Islet of Langerhans (tissue), 1 donor: ENCODE results near the gene KIF16B.
A peak's percentile ranks its signal among the peaks of the same experiment; 100 is the strongest.
"Not testable (repeated sequence)": the region's sequence is repeated elsewhere in the genome, so short reads cannot be mapped to it uniquely, and the experiment has no call there.

Experiments
- FAIRE-seq: peaks from one replicate; lab custom pipeline; 2011; peaks lifted over from hg19 to GRCh38; lab: Jason Lieb, UNC

Gene KIF16B

DNA sequence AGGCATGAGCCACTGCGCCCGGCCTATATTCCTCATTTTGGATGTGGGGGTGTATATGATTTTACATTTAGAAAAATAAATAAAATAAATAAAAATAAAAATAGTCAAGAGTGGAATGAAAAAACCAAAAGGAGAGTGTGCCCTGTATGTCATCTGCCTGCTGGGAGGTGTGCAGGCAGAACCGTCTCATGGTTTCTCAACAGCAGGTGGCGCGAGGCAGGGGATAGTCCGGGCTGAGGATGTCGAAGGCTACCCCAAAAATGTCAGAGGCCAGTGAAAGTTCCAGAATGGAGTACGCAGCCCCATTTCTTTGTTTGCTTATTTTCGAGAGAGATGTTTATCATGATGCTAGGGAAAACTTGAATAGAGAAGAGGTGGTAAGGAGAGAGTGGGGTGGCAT lies 16.4 kb upstream of the KIF16B start:
- no peak for FAIRE-seq

DNA sequence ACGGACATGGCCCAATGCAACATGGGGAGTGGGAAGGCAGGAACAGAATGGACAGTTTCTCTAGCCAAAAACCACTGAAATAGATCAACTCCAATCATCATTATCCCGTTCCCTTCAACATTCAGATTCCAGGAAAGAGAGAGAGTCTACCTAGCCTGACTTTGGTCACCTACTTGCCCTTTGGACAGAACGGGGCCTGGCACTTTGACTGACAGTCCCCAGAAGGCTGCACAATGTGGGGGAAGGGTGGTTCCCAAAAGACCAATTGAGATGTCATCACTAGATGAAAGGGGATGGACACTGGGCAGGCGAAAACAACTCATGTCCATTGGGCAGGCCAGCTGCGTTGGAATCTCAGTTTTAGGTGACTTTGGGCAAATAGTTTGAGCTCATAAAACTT lies 15.0 kb upstream of the KIF16B start:
- no peak for FAIRE-seq

DNA sequence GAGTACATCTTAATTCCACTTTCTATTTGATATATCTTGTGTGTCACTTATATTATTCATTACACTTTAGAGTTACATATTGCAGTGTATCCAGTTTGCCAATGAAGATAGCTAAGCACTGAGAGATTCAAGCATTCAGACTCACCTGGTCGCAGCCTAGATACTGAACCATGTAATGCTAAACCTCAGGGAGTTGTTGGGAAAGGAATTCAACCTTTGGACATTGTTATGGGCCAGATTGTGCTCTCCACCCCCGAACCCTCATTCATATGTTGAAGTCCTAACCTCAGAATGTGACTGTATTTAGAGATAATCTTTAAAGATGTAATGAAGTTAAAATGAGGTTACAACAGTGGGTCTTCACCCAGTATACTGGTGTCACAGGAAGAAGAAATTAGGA lies 13.8 kb upstream of the KIF16B start:
- no peak for FAIRE-seq

DNA sequence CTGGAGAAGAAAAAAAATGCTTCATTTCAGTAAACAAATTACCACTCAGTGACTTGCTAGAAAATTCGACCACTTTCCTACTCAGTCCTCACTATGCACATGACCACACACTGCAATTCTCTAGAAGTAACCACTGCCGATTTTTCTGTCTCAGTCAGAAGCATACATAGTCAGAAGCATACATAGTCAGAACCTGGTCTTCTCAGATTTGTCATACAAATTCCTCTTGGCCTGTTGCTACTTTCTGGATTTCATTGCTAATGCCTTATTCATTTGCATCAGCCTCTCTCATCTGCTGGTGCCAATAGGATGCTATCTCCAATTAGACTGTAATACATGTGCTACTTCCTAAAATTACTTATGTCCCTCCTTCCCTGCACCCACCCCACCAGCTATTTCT lies 10.2 kb upstream of the KIF16B start:
- FAIRE-seq, result no peak

DNA sequence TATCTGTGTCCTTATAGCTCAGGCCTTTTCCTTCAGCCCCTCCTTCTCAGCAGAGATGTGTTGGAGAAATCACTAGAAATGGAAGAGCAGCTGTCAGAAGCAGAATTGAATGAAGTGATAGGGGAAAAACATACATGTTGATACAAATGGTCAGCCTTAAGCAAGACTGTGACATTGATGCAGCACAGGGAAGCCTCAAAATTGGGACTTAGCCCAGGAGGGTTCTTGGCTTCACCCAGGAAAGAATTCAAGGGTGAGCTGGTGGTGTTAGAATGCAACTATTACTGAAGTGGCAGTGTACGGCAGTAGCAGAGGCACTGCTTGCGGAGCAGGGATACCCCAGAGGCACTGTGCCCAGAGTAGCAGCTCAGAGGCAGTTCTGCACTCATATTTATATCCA lies 8.0 kb upstream of the KIF16B start:
- no peak for FAIRE-seq

DNA sequence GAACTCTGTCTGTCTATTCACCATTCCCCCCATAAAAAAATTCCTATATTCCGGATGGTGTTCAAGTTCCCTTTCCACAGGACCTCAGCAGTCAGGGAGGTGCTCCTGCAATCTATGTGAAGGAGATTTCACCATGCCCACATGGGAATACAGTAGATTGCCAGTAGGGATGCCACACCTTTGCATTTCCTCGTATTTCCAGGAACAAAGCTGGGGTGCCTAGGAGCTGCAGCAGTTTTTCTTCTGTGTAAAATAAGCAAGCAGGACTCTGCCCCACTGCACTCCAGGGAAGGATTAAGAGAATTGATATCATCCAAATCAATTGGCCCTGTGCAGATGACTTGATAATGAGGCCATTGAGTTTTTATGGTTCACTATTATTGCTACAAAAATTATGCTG lies 7.4 kb upstream of the KIF16B start:
- no peak for FAIRE-seq

DNA sequence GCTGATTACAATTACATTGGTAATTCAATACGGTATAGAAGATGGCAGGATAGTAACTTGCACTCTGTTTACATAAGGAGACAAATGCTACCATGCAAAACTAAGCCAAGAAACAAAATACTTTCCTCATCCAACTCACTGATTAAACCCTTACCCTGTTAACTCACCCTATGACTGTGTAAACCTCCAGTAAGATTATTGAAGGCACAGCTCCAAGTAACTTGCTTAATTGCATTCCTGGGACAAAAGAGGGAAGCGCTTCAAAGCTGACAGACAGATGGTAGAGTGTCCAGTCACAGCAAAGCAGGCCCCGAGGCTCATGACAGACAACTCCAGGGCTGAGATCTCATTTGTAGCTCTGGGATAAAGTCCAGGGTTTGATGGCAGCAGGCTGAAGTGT lies 6.9 kb upstream of the KIF16B start:
- no peak for FAIRE-seq

DNA sequence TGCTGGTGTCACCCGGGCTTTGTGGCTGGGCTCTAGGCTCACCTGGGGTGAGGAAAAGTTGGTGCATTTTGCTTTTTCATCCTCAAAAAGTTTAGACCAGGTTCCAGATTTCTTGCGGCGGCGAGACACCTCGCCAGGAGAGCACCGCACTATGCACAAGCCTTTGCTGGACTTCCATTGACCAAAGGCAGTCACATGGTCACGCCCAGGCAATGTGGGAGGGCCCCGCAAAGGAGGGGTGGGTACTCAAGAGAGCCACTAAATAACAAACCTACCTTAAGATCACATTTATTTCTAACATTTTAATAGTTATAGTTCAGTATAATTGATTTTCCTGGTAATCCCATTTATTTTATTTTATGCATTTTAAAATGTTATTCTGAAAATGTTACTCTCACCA lies 3.0 kb upstream of the KIF16B start:
- no peak for FAIRE-seq

DNA sequence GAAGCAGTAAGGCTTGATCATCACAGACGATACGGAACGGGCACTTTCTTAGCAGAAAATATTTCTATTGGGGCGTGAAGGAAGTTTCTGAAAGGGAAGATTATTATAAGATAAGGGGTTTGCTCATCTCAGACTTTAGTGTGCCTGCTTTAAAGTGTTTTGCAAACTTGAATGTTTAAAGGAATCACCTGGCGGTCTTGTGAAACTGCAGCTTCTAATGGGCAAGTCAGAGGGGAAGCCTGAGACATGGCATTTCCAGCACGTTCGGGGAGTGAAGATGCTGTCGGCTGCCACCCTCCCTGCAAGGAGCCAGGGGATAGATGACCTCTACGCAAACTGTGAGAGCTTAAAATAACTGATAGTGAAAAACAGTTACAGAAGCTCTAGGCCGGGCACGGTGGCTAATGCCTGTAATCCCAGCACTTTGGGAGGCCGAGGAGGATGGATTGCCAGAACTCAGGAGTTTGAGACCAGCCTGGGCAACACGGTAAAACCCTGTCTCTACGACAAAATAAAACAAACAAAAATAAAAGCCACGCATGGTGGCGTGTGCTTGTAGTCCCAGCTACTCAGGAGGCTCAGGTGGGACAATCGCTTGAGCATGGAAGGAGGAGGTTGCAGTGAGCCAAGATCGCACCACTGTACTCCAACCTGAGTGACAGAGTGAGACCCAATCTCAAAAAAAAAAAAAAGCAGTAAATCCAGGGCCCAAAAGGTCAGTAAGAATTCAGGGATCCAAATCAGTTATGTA lies 2.3 kb upstream of the KIF16B start:
- no peak for FAIRE-seq

DNA sequence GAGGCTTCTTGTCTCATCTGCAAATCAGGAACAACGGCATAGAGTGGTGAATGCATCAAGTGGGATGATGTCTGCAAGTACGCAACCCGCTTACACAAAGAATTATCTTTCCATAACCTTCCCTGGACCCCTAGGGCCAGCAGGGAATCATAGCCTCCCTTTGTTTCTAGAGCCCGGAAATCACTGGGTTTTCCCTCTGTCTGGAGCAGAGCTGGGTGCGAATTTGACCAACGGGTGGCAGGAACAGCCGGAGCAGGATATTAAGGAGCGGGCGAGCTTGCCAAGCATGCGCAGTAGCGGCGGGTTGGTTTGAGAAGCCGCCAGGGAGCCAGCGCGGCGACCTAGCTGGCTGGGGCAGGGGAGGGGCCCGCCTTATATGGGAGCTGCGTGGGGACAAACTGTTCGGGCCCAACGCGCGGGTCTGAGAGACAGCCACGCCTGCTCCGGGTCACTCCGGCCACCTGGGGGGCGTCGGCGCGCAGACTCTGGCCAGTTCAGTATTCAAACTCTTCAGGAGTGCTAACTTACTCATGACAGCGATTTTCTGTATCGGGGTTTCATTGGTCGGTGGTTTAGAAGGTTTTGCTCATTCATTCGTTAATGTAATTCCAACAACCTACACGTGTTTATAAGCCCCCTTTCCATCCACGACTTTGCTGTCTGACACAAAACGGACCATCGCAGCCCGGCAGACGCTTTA lies 1.6 kb upstream of the KIF16B start:
- peak; percentile 5 for FAIRE-seq

DNA sequence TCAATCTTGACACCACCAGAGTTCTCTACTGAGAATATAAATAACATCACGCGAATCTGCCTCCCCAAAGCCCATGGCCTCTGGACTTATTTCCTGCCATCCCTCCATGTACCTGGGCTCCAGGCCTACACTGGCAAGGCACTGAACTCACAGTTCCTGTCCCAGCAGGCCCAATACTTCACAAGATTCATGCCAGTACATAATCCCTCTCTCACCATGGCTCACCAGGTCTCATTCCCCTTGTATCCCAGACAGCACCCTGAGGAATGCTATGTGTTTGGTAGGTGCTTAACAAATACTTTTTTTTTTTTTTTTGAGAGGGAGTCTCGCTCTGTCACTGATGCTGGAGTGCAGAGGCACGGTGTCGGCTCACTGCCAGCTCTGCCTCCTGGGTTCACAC lies 1.9 kb downstream of the KIF16B start:
- FAIRE-seq, result no peak

DNA sequence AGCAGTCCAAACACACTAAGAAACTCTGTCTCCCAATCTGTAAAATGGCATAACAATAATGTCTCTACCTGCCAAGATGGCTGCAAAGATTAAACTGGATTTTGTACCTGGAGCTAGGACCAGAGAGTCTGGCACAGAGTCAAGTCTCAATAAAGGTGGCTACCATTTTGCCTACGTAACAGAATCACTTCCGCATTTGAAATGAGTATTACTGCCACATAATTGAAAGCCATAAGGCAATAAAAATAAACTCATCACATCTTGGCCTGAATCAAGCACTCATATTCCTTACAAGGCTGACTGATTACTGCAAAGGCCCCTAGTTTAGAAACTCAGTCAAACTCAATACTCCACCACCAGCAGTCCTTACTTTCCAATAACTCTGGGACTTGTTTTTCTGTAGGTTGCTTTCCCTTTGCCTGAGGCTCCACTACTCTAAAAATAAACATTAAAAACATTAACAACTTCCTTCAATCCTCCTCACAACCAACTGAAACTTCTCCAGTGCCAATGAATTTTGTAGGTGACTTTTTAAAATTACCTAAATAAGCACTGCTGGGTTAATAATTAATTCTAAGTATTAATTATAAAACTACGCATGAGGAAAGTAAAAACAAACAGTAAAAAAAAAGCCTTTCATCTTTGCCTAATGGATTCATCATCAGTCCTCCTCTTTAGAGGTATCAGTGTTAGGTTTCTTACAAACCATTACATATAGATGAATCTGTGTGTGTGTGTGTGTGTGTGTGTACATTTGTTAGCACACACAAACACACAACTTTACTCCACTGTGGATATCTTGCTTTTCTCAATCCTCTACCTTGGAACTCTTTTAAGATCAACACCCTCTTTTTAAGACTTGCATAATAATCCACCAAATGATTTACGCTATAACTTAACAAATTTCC lies 3.7 kb downstream of the KIF16B start:
- FAIRE-seq, result peak; percentile 96

DNA sequence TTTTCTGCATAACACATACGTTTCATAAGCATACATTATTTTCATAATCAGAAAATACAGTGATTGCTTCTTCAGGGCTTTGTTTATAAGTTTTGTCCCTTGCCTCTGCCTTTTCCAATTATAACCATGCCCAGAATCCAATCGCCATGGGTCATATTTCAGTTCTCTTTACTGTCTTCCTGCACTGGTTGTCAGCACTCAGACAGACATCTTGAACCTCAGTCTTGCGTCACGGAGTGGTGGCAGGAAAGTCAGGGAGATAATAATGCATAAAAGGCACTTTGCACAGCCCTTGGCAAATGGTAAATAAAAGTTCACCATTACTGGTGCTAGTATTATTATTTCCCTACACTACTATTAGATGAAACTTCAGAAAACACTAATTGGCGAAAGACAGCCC lies 7.2 kb downstream of the KIF16B start:
- FAIRE-seq, result no peak

DNA sequence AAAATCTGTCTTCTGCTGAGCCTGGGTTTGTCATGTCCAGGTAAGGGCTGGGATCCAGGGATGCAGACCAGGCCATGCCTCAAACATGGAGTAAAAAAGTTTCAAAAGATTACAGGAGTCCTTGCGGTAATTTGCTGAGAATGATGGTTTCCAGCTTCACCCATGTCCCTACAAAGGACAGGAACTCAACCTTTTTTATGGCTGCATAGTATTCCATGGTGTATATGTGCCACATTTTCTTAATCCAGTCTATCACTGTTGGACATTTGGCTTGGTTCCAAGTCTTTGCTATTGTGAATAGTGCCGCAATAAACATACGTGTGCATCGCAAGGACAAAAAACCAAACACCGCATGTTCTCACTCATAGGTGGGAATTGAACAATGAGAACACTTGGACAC lies 9.2 kb downstream of the KIF16B start:
- not testable (repeated sequence) for FAIRE-seq

DNA sequence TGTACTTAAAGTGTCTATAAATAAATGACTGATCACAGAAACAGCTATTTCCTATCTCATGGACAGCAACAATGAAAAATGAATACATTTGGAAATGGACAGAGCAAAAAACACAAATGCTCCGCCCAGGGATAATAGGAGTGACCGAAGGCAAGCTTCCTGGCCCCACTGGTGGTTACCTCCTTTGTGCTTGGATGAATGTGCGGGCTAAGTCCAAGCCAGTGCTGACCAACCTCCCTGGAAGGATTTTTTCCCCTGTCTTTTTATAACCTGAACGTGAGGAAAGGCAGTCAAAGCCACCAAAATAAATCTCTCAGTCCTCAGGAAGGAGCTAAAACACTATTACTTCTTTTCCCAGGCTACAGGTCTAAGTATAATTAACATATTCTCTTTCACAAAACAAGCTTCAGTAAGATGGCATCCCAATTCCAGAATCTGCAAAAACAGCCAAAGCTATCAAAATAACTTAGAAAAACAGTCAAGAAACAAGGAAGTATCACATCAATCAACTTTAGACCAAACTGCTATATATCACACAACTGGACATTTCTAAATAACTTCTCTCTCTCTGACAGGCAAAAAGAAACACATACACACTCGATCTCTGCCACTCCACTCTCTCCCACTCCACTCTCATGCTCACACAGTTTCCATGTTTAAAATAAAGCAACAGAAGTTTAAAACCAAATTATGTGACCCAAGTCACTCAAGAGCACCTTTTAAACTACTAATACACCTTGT lies 10.0 kb downstream of the KIF16B start:
- no peak for FAIRE-seq

DNA sequence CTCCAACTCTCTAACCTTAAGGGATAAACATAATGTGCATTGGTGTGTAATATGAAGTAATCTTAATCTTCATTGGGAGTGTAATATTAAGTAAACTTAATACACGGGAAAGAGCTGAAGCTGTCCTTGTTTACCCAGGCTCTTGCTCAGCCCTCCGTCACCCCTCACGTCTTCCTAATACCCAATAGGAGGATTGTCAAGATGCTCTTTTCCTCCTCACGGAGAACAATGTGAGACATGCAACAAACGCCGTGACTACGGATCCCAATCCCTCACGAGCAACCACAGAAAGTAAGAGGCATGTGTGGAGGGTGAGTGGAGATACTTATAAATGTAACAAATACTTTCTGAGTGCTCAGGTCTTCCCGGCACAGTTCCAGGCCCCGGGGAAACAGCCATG lies 11.0 kb downstream of the KIF16B start:
- no peak for FAIRE-seq

DNA sequence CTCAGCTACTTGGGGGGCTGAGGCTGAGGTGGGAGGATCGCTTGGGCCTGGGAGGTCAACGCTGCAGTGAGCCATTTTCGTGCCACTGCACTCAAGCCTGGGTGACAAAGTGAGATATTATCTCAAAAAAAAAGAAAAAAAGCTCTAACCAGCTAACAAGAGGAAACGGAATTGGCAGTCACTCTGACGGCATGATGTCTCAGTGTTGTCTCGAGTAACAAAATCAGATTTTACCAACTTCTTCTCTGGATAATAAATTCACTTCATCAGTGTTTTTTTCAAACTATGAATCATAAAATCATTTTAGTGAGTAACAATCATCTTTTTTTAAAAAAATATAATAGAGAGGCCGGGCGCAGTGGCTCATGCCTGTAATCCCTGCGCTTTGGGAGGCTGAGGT lies 12.6 kb downstream of the KIF16B start:
- FAIRE-seq, result no peak

DNA sequence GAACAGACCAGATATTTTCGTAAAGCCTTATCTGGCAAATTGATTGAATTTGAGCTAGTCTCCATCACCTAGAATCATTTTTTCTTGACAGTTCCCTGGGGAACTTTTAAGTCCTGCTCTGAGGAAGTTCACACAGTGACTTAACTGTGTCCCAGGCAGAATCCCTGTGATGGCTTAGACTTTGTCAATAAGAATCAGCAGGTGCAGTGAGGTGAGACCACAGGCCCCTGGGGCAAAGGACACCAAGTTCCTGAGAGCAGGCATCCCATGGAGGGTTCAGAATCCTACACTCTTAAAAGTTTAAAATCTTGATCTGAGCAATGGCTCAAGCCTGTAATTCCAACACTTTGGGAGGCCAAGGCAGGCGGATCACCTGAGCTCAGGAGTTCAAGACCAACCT lies 13.0 kb downstream of the KIF16B start:
- no peak for FAIRE-seq

DNA sequence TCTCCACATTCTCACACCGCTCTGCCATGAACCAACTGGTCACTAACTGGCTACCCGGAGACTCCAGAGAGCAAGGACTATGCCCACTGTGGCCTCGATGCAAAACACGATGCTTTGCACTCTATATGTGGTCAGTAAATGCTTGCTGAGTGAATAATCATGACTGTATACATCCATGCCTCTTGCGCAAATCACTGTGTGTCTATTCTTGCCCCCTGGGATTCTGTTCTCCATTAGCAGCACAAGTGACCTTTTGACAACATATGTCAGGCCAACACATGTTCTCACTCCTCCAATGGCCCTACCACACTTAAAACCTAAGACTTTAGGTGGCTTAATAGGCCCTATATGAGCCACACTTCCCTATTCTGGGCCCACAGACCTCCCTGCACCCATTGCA lies 16.9 kb downstream of the KIF16B start:
- FAIRE-seq, result no peak

DNA sequence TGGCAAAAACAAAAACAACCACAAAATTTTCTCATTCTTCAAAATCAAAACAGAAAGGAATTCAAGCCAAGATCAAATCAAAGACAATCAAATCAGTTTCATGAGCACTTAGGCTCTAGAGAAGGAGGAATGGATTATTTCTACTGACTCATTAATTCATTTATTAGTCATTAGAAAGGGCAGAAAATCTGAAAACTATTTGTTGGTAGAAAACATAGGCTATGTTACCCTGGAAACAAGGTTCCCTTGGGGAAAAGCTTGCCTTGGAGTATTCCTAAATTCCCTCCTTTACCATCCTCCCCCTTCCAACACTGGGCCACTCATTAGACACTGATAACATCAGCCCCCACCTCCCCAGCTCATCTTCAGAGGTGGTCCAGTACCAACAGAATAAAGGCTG lies 17.5 kb downstream of the KIF16B start:
- FAIRE-seq, result no peak

DNA sequence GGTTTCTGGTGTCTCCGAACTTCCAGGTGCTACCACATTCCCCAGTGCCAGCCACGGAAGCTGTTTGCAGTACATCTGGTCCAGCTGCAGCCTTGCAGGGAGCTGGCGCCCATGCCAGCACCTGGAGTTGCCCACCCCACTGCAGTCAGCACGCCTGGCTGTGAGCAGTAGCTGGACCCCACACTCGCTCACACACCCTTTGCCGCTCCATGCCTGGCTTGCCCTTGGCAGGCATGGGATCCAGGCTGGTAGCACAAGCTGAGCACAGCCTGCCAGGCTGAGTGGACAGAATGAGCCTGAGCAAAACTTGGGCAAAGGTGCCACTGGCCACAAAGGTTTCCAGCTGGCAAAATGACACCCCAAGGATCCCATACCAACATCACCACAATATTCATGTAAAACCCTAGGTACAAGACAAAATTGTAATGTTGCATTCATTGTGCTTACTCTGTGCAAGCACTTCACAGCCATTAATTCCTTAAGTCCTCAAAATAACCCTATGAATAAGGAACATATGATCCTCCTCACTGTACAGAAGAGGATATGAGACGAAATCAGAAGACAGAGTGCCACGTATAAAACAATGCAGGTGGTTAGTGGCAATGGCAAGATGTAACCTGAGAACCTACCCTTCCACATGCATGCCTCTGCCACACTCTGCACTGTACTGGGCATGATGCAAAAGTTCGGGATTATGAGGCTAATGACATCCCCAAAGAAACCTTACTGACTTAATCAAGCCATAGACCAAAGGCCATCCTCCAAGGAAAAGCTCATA lies 18.3 kb downstream of the KIF16B start:
- FAIRE-seq, result no peak

DNA sequence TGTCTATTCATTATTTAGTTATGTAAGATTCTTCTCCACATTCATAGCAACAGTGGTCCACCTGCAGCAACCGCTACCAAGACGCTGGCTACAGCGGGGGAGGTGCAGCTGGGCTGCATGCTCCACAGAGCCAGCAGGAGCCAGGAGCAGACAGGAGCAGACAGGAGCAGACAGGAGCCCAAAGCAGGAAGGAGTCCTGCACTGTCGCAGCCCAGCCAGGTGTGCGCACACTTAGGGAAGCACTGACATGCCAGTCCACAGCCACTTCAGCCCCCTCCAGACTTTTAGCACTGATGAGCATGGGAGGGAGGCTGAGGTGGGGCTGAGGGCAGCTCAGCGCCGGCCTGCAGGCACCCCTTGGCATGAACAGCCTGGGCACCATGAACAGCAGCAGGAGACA lies 19.6 kb downstream of the KIF16B start:
- FAIRE-seq, result no peak
